ENCODE results near the gene CACNG1.

The CACNG1 gene

GRCh38 chr17:67052720-67053437 lies 8.5 kb downstream of the CACNG1 start:
- no peak for DNase-seq

- no peak for DNase-seq
Observed at GRCh38 chr17:67053438-67054000, 9.2 kb downstream of the CACNG1 start.

GRCh38 chr17:67054011-67054591 lies 9.7 kb downstream of the CACNG1 start:
- DNase-seq, result no peak

- DNase-seq, result no peak
Observed at GRCh38 chr17:67054608-67055007, 10.3 kb downstream of the CACNG1 start.

GRCh38 chr17:67055041-67055443 lies 10.7 kb downstream of the CACNG1 start:
- no peak for DNase-seq

GRCh38 chr17:67055811-67056745 lies 11.7 kb downstream of the CACNG1 start:
- DNase-seq, result no peak

- DNase-seq, result no peak
Observed at GRCh38 chr17:67056746-67057490, 12.6 kb downstream of the CACNG1 start.

- DNase-seq, result no peak
Observed at GRCh38 chr17:67058036-67058435, 13.7 kb downstream of the CACNG1 start.

- no peak for DNase-seq
Observed at GRCh38 chr17:67059372-67059771, 15.0 kb downstream of the CACNG1 start.

GRCh38 chr17:67063141-67063540 lies 18.8 kb downstream of the CACNG1 start:
- DNase-seq, result no peak

GRCh38 chr17:67066717-67067116 lies 22.4 kb downstream of the CACNG1 start:
- no peak for DNase-seq

GRCh38 chr17:67067571-67068482 lies 23.5 kb downstream of the CACNG1 start:
- DNase-seq, result no peak

GRCh38 chr17:67068999-67069398 lies 24.6 kb downstream of the CACNG1 start:
- DNase-seq, result no peak

GRCh38 chr17:67069603-67070136 lies 25.3 kb downstream of the CACNG1 start:
- DNase-seq, result no peak

GRCh38 chr17:67071595-67071994 lies 27.2 kb downstream of the CACNG1 start:
- no peak for DNase-seq

GRCh38 chr17:67072885-67073284 lies 28.5 kb downstream of the CACNG1 start:
- DNase-seq, result no peak

- DNase-seq, result no peak
Observed at GRCh38 chr17:67074781-67075180, 30.4 kb downstream of the CACNG1 start.

- DNase-seq, result no peak
Observed at GRCh38 chr17:67076290-67076689, 31.9 kb downstream of the CACNG1 start.

- DNase-seq, result no peak
Observed at GRCh38 chr17:67078292-67078691, 33.9 kb downstream of the CACNG1 start.

- no peak for DNase-seq
Observed at GRCh38 chr17:67079491-67079890, 35.1 kb downstream of the CACNG1 start.

- DNase-seq, result no peak
Observed at GRCh38 chr17:67080804-67081203, 36.5 kb downstream of the CACNG1 start.
